Vagina (tissue), 2 donors: ENCODE results near the gene ASTN2.

Experiments
- POLR2AphosphoS5 ChIP-seq, 2 donors: sonication (generic); formaldehyde crosslinking; IDR thresholded peaks; one replicate each; pipeline ENCODE4 v1.9.0; 2017; ENCODE audit warnings: antibody characterized with exemption in 2 of 2, mild to moderate bottlenecking in 2 of 2, low read depth in 1 of 2; ENCODE audit not compliant: insufficient read depth in 1 of 2
- TF ChIP-seq, protein P1 (sequence below), 3 experiments: fragments of 450-650 bp in 2 of 3; fragments of 200-600 bp in 1 of 3; sonication (generic) in 1 of 3; IDR thresholded peaks; one replicate each; pipeline ENCODE4 v1.5.1; 2017 to 2019; ENCODE audit warnings: antibody characterized with exemption in 3 of 3, mild to moderate bottlenecking in 2 of 3, moderate library complexity in 2 of 3

- TF ChIP-seq, protein P1, sequence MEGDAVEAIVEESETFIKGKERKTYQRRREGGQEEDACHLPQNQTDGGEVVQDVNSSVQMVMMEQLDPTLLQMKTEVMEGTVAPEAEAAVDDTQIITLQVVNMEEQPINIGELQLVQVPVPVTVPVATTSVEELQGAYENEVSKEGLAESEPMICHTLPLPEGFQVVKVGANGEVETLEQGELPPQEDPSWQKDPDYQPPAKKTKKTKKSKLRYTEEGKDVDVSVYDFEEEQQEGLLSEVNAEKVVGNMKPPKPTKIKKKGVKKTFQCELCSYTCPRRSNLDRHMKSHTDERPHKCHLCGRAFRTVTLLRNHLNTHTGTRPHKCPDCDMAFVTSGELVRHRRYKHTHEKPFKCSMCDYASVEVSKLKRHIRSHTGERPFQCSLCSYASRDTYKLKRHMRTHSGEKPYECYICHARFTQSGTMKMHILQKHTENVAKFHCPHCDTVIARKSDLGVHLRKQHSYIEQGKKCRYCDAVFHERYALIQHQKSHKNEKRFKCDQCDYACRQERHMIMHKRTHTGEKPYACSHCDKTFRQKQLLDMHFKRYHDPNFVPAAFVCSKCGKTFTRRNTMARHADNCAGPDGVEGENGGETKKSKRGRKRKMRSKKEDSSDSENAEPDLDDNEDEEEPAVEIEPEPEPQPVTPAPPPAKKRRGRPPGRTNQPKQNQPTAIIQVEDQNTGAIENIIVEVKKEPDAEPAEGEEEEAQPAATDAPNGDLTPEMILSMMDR (IDR thresholded peaks at IDR 0.05) = no peak
- TF ChIP-seq POLR2AphosphoS5 (IDR thresholded peaks at IDR 0.05; ENCODE audit: insufficient read depth in 1 of 2, low read depth in 1 of 2) = no peak
These were observed 11.0 kb downstream of the ASTN2 start for GRCh38 chr9:117403848-117404247.
